Heart left ventricle (tissue), 16 donors: ENCODE measurements around the gene TBC1D5. TPM values are rescaled to one million over a fixed set of nuclear protein-coding genes. Genes with fewer than 3 reads are reported as not detected.
A peak's percentile ranks its signal among the peaks of the same experiment; 100 is the strongest.
"Not testable (repeated sequence)": the region's sequence is repeated elsewhere in the genome, so short reads cannot be mapped to it uniquely, and the experiment has no call there.

Source experiments
- ATAC-seq, 4 donors: fragments of 200-7000 bp; cut with Tn5 transposase; one replicate each; pipeline ENCODE4 v1.9.1; 2020 to 2022; ENCODE audit warnings: moderate library complexity in 4 of 4, mild to moderate bottlenecking in 3 of 4, moderate number of reproducible peaks in 1 of 4
- DNase-seq, 5 donors: peaks; one replicate each; pipeline ENCODE4 v3.0.0-alpha.2; 2020
- H3K27ac ChIP-seq, 12 donors: fragments of 200-600 bp; sonication (generic) in 4 of 12; one replicate each; pipeline versions ENCODE4 v1.5.0 to v1.8.0; 2016 to 2022; ENCODE audit warnings: mild to moderate bottlenecking in 2 of 12
- H3K27me3 ChIP-seq, 9 donors: fragments of 200-600 bp; sonication (generic) in 2 of 9; one replicate each; pipeline versions ENCODE4 v1.5.1 to v1.8.0; 2016 to 2022; ENCODE audit warnings: mild to moderate bottlenecking in 3 of 9
- H3K36me3 ChIP-seq, 9 donors: fragments of 200-600 bp; sonication (generic) in 2 of 9; one replicate each; pipeline versions ENCODE4 v1.5.0 to v1.8.0; 2018 to 2022; ENCODE audit warnings: mild to moderate bottlenecking in 2 of 9
- H3K4me1 ChIP-seq, 12 donors: fragments of 200-600 bp; sonication (generic) in 4 of 12; one replicate each; pipeline versions ENCODE4 v1.5.0 to v1.8.0; 2016 to 2022; ENCODE audit warnings: mild to moderate bottlenecking in 3 of 12
- H3K4me3 ChIP-seq, 12 donors: fragments of 200-600 bp; sonication (generic) in 4 of 12; one replicate each; pipeline versions ENCODE4 v1.5.0 to v1.8.0; 2017 to 2022; ENCODE audit warnings: mild to moderate bottlenecking in 9 of 12, moderate library complexity in 4 of 12
- H3K9me3 ChIP-seq, 12 donors: fragments of 200-600 bp; sonication (generic) in 4 of 12; one replicate each; pipeline versions ENCODE4 v1.5.0 to v1.8.0; 2016 to 2022; ENCODE audit warnings: mild to moderate bottlenecking in 1 of 12
- POLR2A ChIP-seq, 2 donors: fragments of 450-650 bp; IDR thresholded peaks; one replicate each; pipeline ENCODE4 v1.6.1; 2017; ENCODE audit warnings: antibody characterized with exemption in 2 of 2, mild to moderate bottlenecking in 2 of 2, moderate library complexity in 2 of 2
- WGBS, 4 donors: extraction: QIAGEN DNeasy Blood & Tissue Kit in 2 of 4; methylation state at CpG; one replicate each; pipeline versions ENCODE4 v1.1.5 to v1.1.7; 2013 to 2018; 5-methylcytosine and 5-hydroxymethylcytosine counted together
- intact Hi-C, 10 donors: fragments of 100-400 bp; cut with DNase I; formaldehyde crosslinking; loops; one replicate each; pipeline versions ENCODE4 v1.11.1 to v1.14.2; 2022
- polyA plus RNA-seq, 2 donors: library from polyadenylated mRNA; stranded (reverse); fragments of 200-250 nt; gene quantifications; one replicate each; pipeline ENCODE4 v1.2.3, GENCODE V29; 2013
- total RNA-seq, 9 donors: library from RNA; depleted of rRNA in 2 of 9; stranded (reverse); fragments of >200 nt in 2 of 9; fragmentation: NEBNext Ultra II Directional in 3 of 9; extraction: Animal tissue kit (Norgen Biotek cat#: 25700) in 3 of 9; gene quantifications; one replicate each; pipeline versions ENCODE4 v1.1.0 to v1.2.4, GENCODE V29; 2016 to 2023
- TF ChIP-seq, protein P1 (sequence below), 12 donors: fragments of 200-600 bp; sonication (generic) in 4 of 12; IDR thresholded peaks; one replicate each; pipeline versions ENCODE4 v1.5.0 to v1.8.0; 2018 to 2022; ENCODE audit warnings: antibody characterized with exemption in 12 of 12, mild to moderate bottlenecking in 5 of 12
- donor health status: ischemic (EF 13 %, LVEDD 7.1; RV severe dilation, severe dysfunction).
- donor health status: healthy with polysubstance abuse.
- donor health status: DM: no; HTN: yes; CAD: no.
- donor health status: DM: no; HTN: no; CAD: no.
- donor health status: ischemic (EF 25% LVEDD 6.9; RV normal size, moderate dysfunction).
- donor health status: ischemic (EF 25% LVEDD 5.7; RV mildly dilated, moderate dysfunction).
- donor health status: healthy.
- donor health status: DM: yes; HTN: yes; CAD: no.
- donor health status: ischemic (EF 35%, LVEDD 5.7; RV mildly dilated, moderate dysfunction).
- donor health status: nonischemic (EF 11% LVEDD 7.7; RV severe dilation, severe dysfunction).
- donor health status: DM: yes; HTN: yes; CAD: no.
- donor health status: PGD.
- donor health status: ischemic (EF 29% LVEDD 5.4; RV normal size, mild dysfunction).
- donor health status: nonischemic (EF 23%, LVEDD 6.1; RV moderate dilation, normal function).

The TBC1D5 gene
- total and polyA plus RNA-seq, 11 donors = 5.8 to 48.3 (median 31.1) TPM

DNA sequence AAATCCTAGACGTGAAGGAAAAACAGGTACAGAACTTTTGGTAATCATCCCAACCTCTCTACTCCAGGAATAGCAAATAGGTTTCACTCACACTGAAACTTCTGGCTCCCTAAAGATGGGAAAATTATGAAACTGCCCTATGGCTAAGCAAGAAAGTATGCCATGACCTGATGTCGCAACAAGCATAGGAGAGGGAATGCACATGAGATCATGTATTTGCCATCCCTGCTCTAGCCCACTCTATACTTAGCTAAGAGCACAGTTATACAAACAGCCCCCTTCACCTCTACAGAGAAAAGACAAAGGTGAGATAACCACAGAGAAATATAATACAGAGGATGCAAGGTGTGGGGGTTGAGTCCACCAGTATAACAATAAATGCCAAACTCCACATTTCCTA lies 102.7 kb downstream of the TBC1D5 start:
- H3K27ac ChIP-seq = no peak overlapping the region
- intact Hi-C loops = loop anchor here in 6 of 10 donors (5.0 to 10.0 kb wide), 3 partner anchors 105 to 205 kb away; partner anchors contain the start of gene TBC1D5 (in 3 of the 6)
- WGBS, 4 donors = 73 to 87% (median 80%) methylated on average over 2 of the region's 2 CpGs
- no peaks in the 10 kb centered on the region for H3K27me3 ChIP-seq
- peaks cover 0 to 47% (median 11%) of the 10 kb centered on the region in 12 donors for H3K4me1 ChIP-seq
- DNase-seq (no peak), ATAC-seq (peak in 2 of 4 donors; percentile 49 to 57)
- H3K4me3 ChIP-seq = no peak overlapping the region
- no peaks in the 10 kb centered on the region for H3K9me3 ChIP-seq
- TF ChIP-seq, protein P1, sequence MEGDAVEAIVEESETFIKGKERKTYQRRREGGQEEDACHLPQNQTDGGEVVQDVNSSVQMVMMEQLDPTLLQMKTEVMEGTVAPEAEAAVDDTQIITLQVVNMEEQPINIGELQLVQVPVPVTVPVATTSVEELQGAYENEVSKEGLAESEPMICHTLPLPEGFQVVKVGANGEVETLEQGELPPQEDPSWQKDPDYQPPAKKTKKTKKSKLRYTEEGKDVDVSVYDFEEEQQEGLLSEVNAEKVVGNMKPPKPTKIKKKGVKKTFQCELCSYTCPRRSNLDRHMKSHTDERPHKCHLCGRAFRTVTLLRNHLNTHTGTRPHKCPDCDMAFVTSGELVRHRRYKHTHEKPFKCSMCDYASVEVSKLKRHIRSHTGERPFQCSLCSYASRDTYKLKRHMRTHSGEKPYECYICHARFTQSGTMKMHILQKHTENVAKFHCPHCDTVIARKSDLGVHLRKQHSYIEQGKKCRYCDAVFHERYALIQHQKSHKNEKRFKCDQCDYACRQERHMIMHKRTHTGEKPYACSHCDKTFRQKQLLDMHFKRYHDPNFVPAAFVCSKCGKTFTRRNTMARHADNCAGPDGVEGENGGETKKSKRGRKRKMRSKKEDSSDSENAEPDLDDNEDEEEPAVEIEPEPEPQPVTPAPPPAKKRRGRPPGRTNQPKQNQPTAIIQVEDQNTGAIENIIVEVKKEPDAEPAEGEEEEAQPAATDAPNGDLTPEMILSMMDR (IDR thresholded peaks at IDR 0.05) = no peak
- no peak for TF ChIP-seq POLR2A (IDR thresholded peaks at IDR 0.05)
- no peaks in the 10 kb centered on the region for H3K36me3 ChIP-seq

DNA sequence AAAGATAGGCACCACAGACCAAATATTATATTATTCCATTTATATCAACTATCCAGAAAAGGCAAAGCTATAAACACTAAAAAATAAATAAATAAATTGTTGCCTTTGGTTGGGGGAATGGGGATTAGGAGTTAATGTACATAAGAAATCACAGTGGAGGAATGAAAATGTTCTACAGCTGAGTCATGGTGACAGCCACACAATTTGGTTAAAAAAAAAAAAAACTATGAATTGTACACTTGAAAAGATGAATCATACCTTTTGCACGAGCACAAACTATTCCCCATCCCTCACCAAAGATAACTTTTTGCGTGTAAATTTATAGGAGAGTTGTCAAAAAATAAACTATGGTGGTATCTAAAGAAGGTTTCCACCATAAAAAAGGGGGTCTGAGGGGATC lies 103.2 kb downstream of the TBC1D5 start:
- Histone ChIP-seq H3K36me3 (no peaks in the 10 kb centered on the region), H3K9me3 (no peaks in the 10 kb centered on the region), H3K4me1 (peaks cover 0 to 44% (median 11%) of the 10 kb centered on the region in 12 donors), H3K27me3 (no peaks in the 10 kb centered on the region), H3K27ac (no peak overlapping the region), H3K4me3 (no peak overlapping the region)
- DNase-seq (no peak), ATAC-seq (no peak)
- intact Hi-C loops = no loop called here
- TF ChIP-seq, protein P1 (IDR thresholded peaks at IDR 0.05) = no peak
- no peak for TF ChIP-seq POLR2A (IDR thresholded peaks at IDR 0.05)
- WGBS, 4 donors = 87 to 92% (median 90%) methylated on average over 2 of the region's 2 CpGs

DNA sequence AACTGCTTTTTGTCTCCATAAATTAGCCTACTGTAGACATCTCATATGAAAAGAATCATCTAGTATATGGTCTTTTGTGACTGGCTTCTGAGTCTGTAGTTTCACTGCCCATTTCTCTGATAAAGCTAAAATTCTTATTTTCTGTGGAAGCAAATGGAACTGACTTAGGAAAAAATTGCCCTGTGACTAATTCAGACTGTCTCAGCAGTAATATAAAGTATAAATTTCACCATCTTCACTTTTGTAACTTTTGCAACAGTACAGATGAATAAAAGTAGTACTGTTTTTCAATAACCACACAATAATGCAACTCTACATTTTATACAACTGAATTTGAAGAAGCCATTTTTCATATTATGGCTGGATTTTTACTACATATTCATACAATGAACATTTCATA lies 104.1 kb downstream of the TBC1D5 start:
- DNase-seq (no peak), ATAC-seq (no peak)
- Histone ChIP-seq H3K4me1 (peaks cover 0 to 39% (median 11%) of the 10 kb centered on the region in 12 donors), H3K9me3 (no peaks in the 10 kb centered on the region), H3K27ac (no peak overlapping the region), H3K27me3 (no peaks in the 10 kb centered on the region), H3K4me3 (no peak overlapping the region), H3K36me3 (no peaks in the 10 kb centered on the region)
- no peak for TF ChIP-seq POLR2A (IDR thresholded peaks at IDR 0.05)
- TF ChIP-seq, protein P1 (IDR thresholded peaks at IDR 0.05) = no peak
- intact Hi-C loops = no loop called here

DNA sequence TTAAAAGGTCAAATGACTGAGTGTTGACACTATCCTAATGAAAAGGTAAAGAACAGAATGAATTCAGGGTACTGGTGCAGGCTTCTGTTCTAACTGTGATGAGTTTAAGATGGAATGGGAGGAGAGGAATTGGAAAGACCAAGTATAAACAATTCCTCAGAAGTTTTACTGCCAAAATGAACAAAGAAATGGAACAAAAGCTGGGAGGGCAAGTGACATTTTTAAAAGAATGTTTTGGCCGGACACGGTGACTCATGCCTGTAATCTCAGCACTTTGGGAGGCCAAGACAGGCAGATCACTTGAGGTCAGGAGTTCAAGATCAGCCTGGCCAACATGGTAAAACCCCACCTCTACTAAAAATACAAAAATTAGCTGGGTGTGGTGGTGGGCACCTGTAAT lies 106.8 kb downstream of the TBC1D5 start:
- ATAC-seq = peak in 3 of 4 donors; percentile 16 to 56 (median 49)
- H3K36me3 ChIP-seq, DNase-seq, H3K9me3 ChIP-seq, intact Hi-C loops, H3K4me3 ChIP-seq, H3K27me3 ChIP-seq: not testable (repeated sequence)
- Histone ChIP-seq H3K4me1 (peaks cover 0 to 49% (median 15%) of the 10 kb centered on the region in 12 donors), H3K27ac (peak overlapping the region in 1 of 12 donors; percentile 2)
- 18 to 31% (median 25%) methylated on average over 2 of the region's 2 CpGs for WGBS, 4 donors

DNA sequence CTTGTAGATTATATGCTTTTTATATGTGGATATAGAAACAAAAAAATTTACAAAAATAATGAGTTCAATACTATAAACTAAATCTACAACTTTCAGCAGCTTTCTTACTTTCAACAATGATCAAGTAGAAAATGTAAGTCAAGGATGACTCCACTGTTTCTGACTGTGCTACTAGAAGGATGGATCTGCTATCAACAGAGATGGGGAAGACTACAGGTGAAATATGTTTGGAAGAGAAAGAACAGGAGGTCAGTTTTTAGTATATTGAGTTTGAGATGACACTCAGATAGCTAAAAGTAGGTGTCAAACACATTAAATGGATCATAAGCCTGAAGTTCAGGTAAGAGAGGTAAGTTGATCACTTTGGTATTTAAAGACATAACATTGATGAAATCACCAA lies 107.5 kb downstream of the TBC1D5 start:
- Histone ChIP-seq H3K4me3 (no peak overlapping the region), H3K27me3 (no peaks in the 10 kb centered on the region), H3K27ac (no peak overlapping the region), H3K4me1 (peaks cover 0 to 46% (median 14%) of the 10 kb centered on the region in 12 donors), H3K36me3 (no peaks in the 10 kb centered on the region), H3K9me3 (no peaks in the 10 kb centered on the region)
- no peak for TF ChIP-seq POLR2A (IDR thresholded peaks at IDR 0.05)
- TF ChIP-seq, protein P1 (IDR thresholded peaks at IDR 0.05) = no peak
- ATAC-seq (no peak), DNase-seq (no peak)
- intact Hi-C loops = no loop called here
